K562 (cell line): ENCODE data around the gene WNK1. TPM values are rescaled to one million over a fixed set of nuclear protein-coding genes. Genes with fewer than 3 reads are reported as not detected.

Source experiments
- ATAC-seq: fragments of 200-7000 bp; cut with Tn5 transposase; 3 replicates; pipeline ENCODE4 v1.9.1; 2020; ENCODE audit warnings: moderate library complexity
- BruUV-seq: library from RNA; stranded (reverse); fragments of 400-500 nt; replicated peaks from 2 replicates; lab custom pipeline; 2021; lab: Mats Ljungman, UMichigan
- CTCF ChIA-PET: fragments of 300-600 bp; formaldehyde crosslinking; extraction: SDS; loops from one replicate; lab custom pipeline; 2021; ENCODE audit warnings: low intra/inter-chr PET ratio; lab: Yijun Ruan, JAX
- POLR2A ChIA-PET: fragments of 300-600, 350-650 bp; sonication (Branson Sonifier 250); formaldehyde crosslinking; extraction: SDS; loops from one replicate; lab custom pipeline; 2021; ENCODE audit warnings: antibody characterized with exemption, inconsistent platforms; lab: Yijun Ruan, JAX
- DNase-seq, 4 experiments: peaks; one replicate each; pipeline versions ENCODE4 v3.0.0 to v3.0.0-alpha.2; 2011 to 2018; ENCODE audit warnings: low spot score in 3 of 4, mixed read lengths in 3 of 4; ENCODE audit errors: extremely low read depth in 1 of 4
- FAIRE-seq: peaks from 2 replicates; lab custom pipeline; 2011; peaks lifted over from hg19 to GRCh38; lab: Jason Lieb, UNC
- H2AFZ ChIP-seq: 2 replicates; pipeline ENCODE4 v1.6.0; 2011; ENCODE audit warnings: low read depth, low read length, control low read depth, inconsistent platforms
- H3K27ac ChIP-seq: fragments of 200-600 bp; 3 replicates; pipeline ENCODE4 v1.8.0; 2011; ENCODE audit warnings: low read depth, mild to moderate bottlenecking, control low read depth, inconsistent platforms, low read length, moderate library complexity, mixed read lengths; ENCODE audit errors: extremely low read depth
- H3K27me3 ChIP-seq, 2 experiments: fragments of 300-600 bp in 1 of 2; 2 replicates in 1 of 2; 3 replicates in 1 of 2; pipeline versions ENCODE4 v1.6.0 to v1.8.0; 2011; ENCODE audit warnings: inconsistent platforms in 2 of 2, low read length in 2 of 2, mild to moderate bottlenecking in 1 of 2, mixed read lengths in 1 of 2, moderate library complexity in 1 of 2; ENCODE audit not compliant: control insufficient read depth in 2 of 2, insufficient read depth in 2 of 2
- H3K36me3 ChIP-seq: fragments of 300-600 bp; 3 replicates; pipeline ENCODE4 v1.8.0; 2011; ENCODE audit warnings: mild to moderate bottlenecking, low read length, inconsistent platforms; ENCODE audit not compliant: control insufficient read depth, insufficient read depth
- H3K4me1 ChIP-seq, 2 experiments: fragments of 200-600 bp in 1 of 2; replicated peaks in 1 of 2; 2 replicates in 1 of 2; 3 replicates in 1 of 2; pipeline versions ENCODE4 v1.5.1 to v1.8.0; 2011; ENCODE audit warnings: inconsistent platforms in 2 of 2, low read length in 2 of 2, mild to moderate bottlenecking in 1 of 2, mixed read lengths in 1 of 2, moderate library complexity in 1 of 2; ENCODE audit not compliant: control insufficient read depth in 2 of 2, insufficient read depth in 2 of 2
- H3K4me2 ChIP-seq: 2 replicates; pipeline ENCODE4 v1.6.1; 2011; ENCODE audit warnings: low read length, control low read depth, inconsistent platforms, mixed read lengths; ENCODE audit not compliant: insufficient read depth
- H3K4me3 ChIP-seq: fragments of 200-600 bp; sonication (generic), shearing (Covaris generic); 2 replicates; pipeline ENCODE4 v1.5.1; 2016; ENCODE audit warnings: control low read depth, inconsistent platforms
- H3K79me2 ChIP-seq: fragments of 200-600 bp; 3 replicates; pipeline ENCODE4 v1.8.0; 2011; ENCODE audit warnings: low read length, inconsistent platforms; ENCODE audit not compliant: control insufficient read depth, insufficient read depth
- H3K9ac ChIP-seq, 2 experiments: 2 replicates each; pipeline versions ENCODE4 v1.6.0 to v1.6.1; 2011; ENCODE audit warnings: low read depth in 2 of 2, low read length in 2 of 2, control low read depth in 1 of 2, inconsistent platforms in 1 of 2, mild to moderate bottlenecking in 1 of 2, mixed read lengths in 1 of 2; ENCODE audit not compliant: insufficient read depth in 1 of 2
- H3K9me1 ChIP-seq: one replicate; pipeline ENCODE4 v1.6.0; 2011; ENCODE audit warnings: inconsistent platforms, mild to moderate bottlenecking, low read length, moderate library complexity; ENCODE audit not compliant: control insufficient read depth, insufficient read depth
- H3K9me3 ChIP-seq: replicated peaks from 2 replicates; pipeline ENCODE4 v1.5.1; 2011; ENCODE audit warnings: low read depth, low read length, inconsistent platforms; ENCODE audit not compliant: control insufficient read depth, insufficient read depth
- H4K20me1 ChIP-seq: replicated peaks from 2 replicates; pipeline ENCODE4 v1.6.1; 2011; ENCODE audit warnings: low read length, inconsistent platforms, mixed read lengths; ENCODE audit not compliant: control insufficient read depth, insufficient read depth
- ZNF121 ChIP-seq: sonication (generic); formaldehyde crosslinking; conservative IDR thresholded peaks from 2 replicates; pipeline ENCODE4 v1.8.0; 2022; ENCODE audit warnings: missing genetic modification reagents
- ZNF384 ChIP-seq: IDR thresholded peaks from 2 replicates; pipeline ENCODE4 v1.6.1; 2012; ENCODE audit warnings: low read depth, low read length, improper control_type of control experiment
- ZNF511 ChIP-seq: sonication (generic); formaldehyde crosslinking; IDR thresholded peaks from 2 replicates; pipeline ENCODE4 v1.8.0; 2022; ENCODE audit warnings: mild to moderate bottlenecking, missing genetic modification reagents
- WGBS: fragments of 100-300 bp; shearing (Covaris generic); methylation state at CpG from one replicate; pipeline ENCODE4 v1.1.6; 2016; ENCODE audit warnings: low coverage, mixed read lengths; ENCODE audit not compliant: insufficient coverage; ENCODE audit errors: missing lambda C conversion rate; 5-methylcytosine and 5-hydroxymethylcytosine counted together
- in situ Hi-C: fragments of 300-500 bp; cut with MboI; formaldehyde crosslinking; loops from 4 replicates; pipeline ENCODE4 v1.15.0; 2018; ENCODE audit warnings: inconsistent platforms, mixed read lengths
- intact Hi-C: fragments of 100-400 bp; cut with micrococcal nuclease; formaldehyde crosslinking; loops from 2 replicates; pipeline ENCODE4 v1.14.2; 2022
- polyA plus RNA-seq, 8 experiments: library from polyadenylated mRNA; depleted of rRNA in 4 of 8; stranded (reverse) in 5 of 8; unstranded in 3 of 8; fragments of >200 nt; fragmentation: Nextera tagmentation in 2 of 8; fragmentation: Illumina TruSeq in 1 of 8; extraction: Ambion mirVana in 2 of 8; extraction: Trizol in 1 of 8; gene quantifications; 2 replicates each; pipeline versions ENCODE4 v1.2.1 to v1.2.3, GENCODE V29; 2011 to 2014; ENCODE audit warnings: inconsistent platforms in 1 of 8, missing spikeins in 1 of 8
- total RNA-seq, 7 experiments: library from RNA; depleted of rRNA in 6 of 7; stranded (reverse); fragments of >200 nt in 6 of 7; fragmentation: Illumina TruSeq in 2 of 7; extraction: Trizol in 2 of 7; gene quantifications; 2 replicates each; pipeline versions ENCODE4 v1.2.1 to v1.2.3, GENCODE V29; 2011 to 2021; ENCODE audit warnings: low replicate concordance in 1 of 7

The WNK1 gene
- total and polyA plus RNA-seq, 9 of the 15 experiments (the other 6 are each of a cell fraction or from before 2014, with no cell fraction given) = 4.3 to 73.9 (median 31.0) TPM

- ChIA-PET CTCF (no interaction called here), POLR2A (interaction anchor here (1.6 kb wide), 1 partner anchor 12 kb away, joined by 7 read pairs; no protein-coding TSS in a partner anchor)
- ATAC-seq (no peak), FAIRE-seq (no peak), DNase-seq (no peak)
- H3K4me1 ChIP-seq = peaks cover 13 to 23% of the 10 kb centered on the region in 2 experiments; a peak in 4 of 5 replicates
- no peak overlapping the region for H3K27ac ChIP-seq
- H3K27me3 ChIP-seq = no peaks in the 10 kb centered on the region
- 0 out of 3 replicates have a peak, but pooled peaks cover 5% of the 10 kb centered on the region for H3K79me2 ChIP-seq
- TF ChIP-seq ZNF384 (peak; percentile 64; the same call in 1 of the 2 replicates), ZNF121 (peak; percentile 64; the same call in 1 of the 2 replicates), ZNF511 (CRISPR knock-in tag) (no peak)
- in situ Hi-C loops (no loop called here), intact Hi-C loops (loop anchor here (5.0 kb wide), 1 partner anchor 35 kb away; the partner anchor contains the start of gene RAD52)
- WGBS = 94% methylated on average over 5 of the region's 7 CpGs
- H4K20me1 ChIP-seq = no peaks in the 10 kb centered on the region
- no TSS peak for BruUV-seq
- peaks cover 83% of the 10 kb centered on the region for H3K36me3 ChIP-seq
- no peak overlapping the region for H3K4me2 ChIP-seq
- H2AFZ ChIP-seq = no peak overlapping the region
- no peaks in the 10 kb centered on the region for H3K9me3 ChIP-seq
- no peak overlapping the region for H3K9ac ChIP-seq
- H3K9me1 ChIP-seq = no peaks in the 10 kb centered on the region
- H3K4me3 ChIP-seq = no peak overlapping the region
Observed at GRCh38 chr12:912466-913235, 160.3 kb downstream of the WNK1 start.
